ENCODE data around the gene SBK3. TPM values are rescaled to one million over a fixed set of nuclear protein-coding genes. Genes with fewer than 3 reads are reported as not detected.
A peak's percentile ranks its signal among the peaks of the same experiment; 100 is the strongest.

SBK3 gene
- total and polyA plus RNA-seq, 2 of the 8 experiments (the other 6 are each of a cell fraction or from before 2014, with no cell fraction given) = 0.76 to 1.5 TPM

DNA sequence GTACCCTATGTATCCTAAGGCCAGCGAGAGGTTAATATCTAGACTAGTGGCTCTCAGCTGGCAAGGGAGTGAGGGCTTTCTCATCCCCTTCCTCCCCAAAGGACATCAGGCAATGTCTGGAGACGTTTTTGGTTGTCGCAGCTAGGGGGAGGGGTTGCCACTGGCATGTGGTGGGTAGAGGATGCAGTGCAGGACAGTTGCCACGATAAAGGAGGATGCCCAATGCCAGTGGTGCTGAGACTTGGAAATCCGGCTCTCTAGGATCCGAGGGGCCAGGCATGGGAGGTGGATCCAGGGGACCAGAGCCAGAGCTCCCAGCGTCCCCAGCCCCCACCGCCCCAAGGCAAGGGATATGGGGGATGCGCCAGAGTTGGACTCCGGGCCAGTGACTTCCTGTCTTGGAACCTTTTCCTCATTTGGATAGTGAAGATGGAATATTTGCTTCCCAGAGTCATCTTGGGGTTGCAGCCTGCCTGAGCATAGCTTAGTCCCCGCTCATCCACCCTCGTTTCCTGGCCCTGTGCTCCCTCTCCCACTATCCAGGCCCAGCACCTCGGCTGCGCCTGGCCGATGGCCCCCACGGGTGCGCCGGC, 52.2 kb downstream of the SBK3 start:
- no peak overlapping the region for H2BK12ac ChIP-seq (ENCODE audit: low read depth, low read length)
- no peak overlapping the region for H2BK120ac ChIP-seq (replicated peaks; ENCODE audit: low read depth, low read length)
- no peak overlapping the region for H2AK5ac ChIP-seq (ENCODE audit: low read depth, low read length)
- no peak overlapping the region for H2BK5ac ChIP-seq (ENCODE audit: low read depth, low read length)
- no peak for FAIRE-seq
- H3K23me2 ChIP-seq (ENCODE audit: low read depth, low read length) = peaks cover 3% of the 10 kb centered on the region
- no peak overlapping the region for H3K27ac ChIP-seq (ENCODE audit: low read depth, low read length)
- H4K5ac ChIP-seq (ENCODE audit: insufficient read length, low read depth, low read length) = no peak overlapping the region
- TF ChIP-seq, protein P1, sequence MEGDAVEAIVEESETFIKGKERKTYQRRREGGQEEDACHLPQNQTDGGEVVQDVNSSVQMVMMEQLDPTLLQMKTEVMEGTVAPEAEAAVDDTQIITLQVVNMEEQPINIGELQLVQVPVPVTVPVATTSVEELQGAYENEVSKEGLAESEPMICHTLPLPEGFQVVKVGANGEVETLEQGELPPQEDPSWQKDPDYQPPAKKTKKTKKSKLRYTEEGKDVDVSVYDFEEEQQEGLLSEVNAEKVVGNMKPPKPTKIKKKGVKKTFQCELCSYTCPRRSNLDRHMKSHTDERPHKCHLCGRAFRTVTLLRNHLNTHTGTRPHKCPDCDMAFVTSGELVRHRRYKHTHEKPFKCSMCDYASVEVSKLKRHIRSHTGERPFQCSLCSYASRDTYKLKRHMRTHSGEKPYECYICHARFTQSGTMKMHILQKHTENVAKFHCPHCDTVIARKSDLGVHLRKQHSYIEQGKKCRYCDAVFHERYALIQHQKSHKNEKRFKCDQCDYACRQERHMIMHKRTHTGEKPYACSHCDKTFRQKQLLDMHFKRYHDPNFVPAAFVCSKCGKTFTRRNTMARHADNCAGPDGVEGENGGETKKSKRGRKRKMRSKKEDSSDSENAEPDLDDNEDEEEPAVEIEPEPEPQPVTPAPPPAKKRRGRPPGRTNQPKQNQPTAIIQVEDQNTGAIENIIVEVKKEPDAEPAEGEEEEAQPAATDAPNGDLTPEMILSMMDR (IDR thresholded peaks at IDR 0.05; ENCODE audit: control extremely low read depth in 1 of 3, insufficient read depth in 1 of 3, low read depth in 1 of 3, low read length in 3 of 3) = peak in 2 of 3 experiments; percentile 4 to 7; a peak in 2 of 4 replicates
- no peak for TF ChIP-seq CTBP2 (IDR thresholded peaks at IDR 0.05; ENCODE audit: borderline replicate concordance, insufficient read depth, insufficient read length, low read length)
- no peak overlapping the region for H3K4me2 ChIP-seq (ENCODE audit: insufficient read depth in 1 of 2, low read depth in 2 of 2, low read length in 2 of 2)
- H4K91ac ChIP-seq (replicated peaks; ENCODE audit: insufficient read length, low read length) = no peak overlapping the region
- H3K79me2 ChIP-seq (ENCODE audit: control insufficient read depth in 1 of 2, insufficient read depth in 2 of 2, low read length in 2 of 2) = no peaks in the 10 kb centered on the region
- H3K14ac ChIP-seq (ENCODE audit: insufficient read length) = no peak overlapping the region
- H2BK20ac ChIP-seq (ENCODE audit: low read length) = no peak overlapping the region
- H3K27me3 ChIP-seq (replicated peaks in 1 of 4; ENCODE audit: control insufficient read depth in 3 of 4, extremely low read depth in 1 of 4, insufficient read depth in 3 of 4, low read length in 3 of 4) = no peaks in the 10 kb centered on the region; a peak in 2 of 7 replicates
- H3K36me3 ChIP-seq (ENCODE audit: control insufficient read depth in 2 of 4, insufficient read depth in 4 of 4, low read length in 3 of 4) = no peaks in the 10 kb centered on the region
- ChIA-PET POLR2A (ENCODE audit: partially characterized antibody) (interaction anchor here (0.6 to 7.5 kb wide), 5 partner anchors 10 to 56 kb away, joined by 3 to 57 read pairs (median 3); partner anchors contain the start of genes NAT14 and ZNF628), CTCF (ENCODE audit: partially characterized antibody) (interaction anchor here (0.6 to 3.0 kb wide), 7 partner anchors 11 to 139 kb away, joined by 3 to 17 read pairs (median 4); no protein-coding TSS in a partner anchor)
- no peak overlapping the region for H3K9ac ChIP-seq (replicated peaks in 1 of 4; ENCODE audit: extremely low read depth in 1 of 4, low read depth in 3 of 4, low read length in 3 of 4)
- no peak overlapping the region for H2BK15ac ChIP-seq (ENCODE audit: low read length)
- no peak overlapping the region for H3K23ac ChIP-seq (ENCODE audit: insufficient read length)
- WGBS, 2 experiments (ENCODE audit: extremely low coverage in 1 of 2, insufficient coverage in 1 of 2, insufficient read length in 1 of 2, insufficient replicate concordance in 2 of 2, low coverage in 1 of 2, low lambda C conversion rate in 2 of 2, missing lambda C conversion rate in 1 of 2) = 84% methylated on average over 16 of the region's 18 CpGs; no CpG with 5 or more reads in 1 of the 2 experiments
- H3K56ac ChIP-seq (replicated peaks; ENCODE audit: insufficient read length, low read depth, low read length) = no peak overlapping the region
- no peak overlapping the region for H4K8ac ChIP-seq (ENCODE audit: extremely low read depth, insufficient read depth, low read length)
- H3K9me3 ChIP-seq (ENCODE audit: insufficient read depth in 2 of 2, low read depth in 1 of 2, low read length in 1 of 2) = no peaks in the 10 kb centered on the region
- H3K4me1 ChIP-seq (replicated peaks in 1 of 4; ENCODE audit: control insufficient read depth in 3 of 4, insufficient read depth in 4 of 4, low read length in 3 of 4) = peaks cover 0 to 22% (median 13%) of the 10 kb centered on the region in 4 experiments; a peak in 6 of 7 replicates
- no peak overlapping the region for H3K4ac ChIP-seq (replicated peaks; ENCODE audit: insufficient read length, low read depth, low read length)
- no peaks in the 10 kb centered on the region for H4K20me1 ChIP-seq (replicated peaks in 1 of 2; ENCODE audit: control insufficient read depth in 1 of 2, insufficient read depth in 2 of 2, low read length in 2 of 2)
- no peak for DNase-seq (ENCODE audit: low read depth in 1 of 2, low spot score in 2 of 2)
- H3K4me3 ChIP-seq (ENCODE audit: extremely low read depth in 1 of 4, insufficient read depth in 2 of 4, low read depth in 3 of 4, low read length in 4 of 4) = no peak overlapping the region
- no peaks in the 10 kb centered on the region for H3K79me1 ChIP-seq (ENCODE audit: low read depth, low read length)
- no peak overlapping the region; the same call in 1 of the 2 replicates for H3K18ac ChIP-seq (ENCODE audit: extremely low read depth, low read length)
- H2AFZ ChIP-seq (ENCODE audit: low read length) = no peak overlapping the region
